NT2/D1 (cell line): ENCODE results near the gene USP17L27.
A peak's percentile ranks its signal among the peaks of the same experiment; 100 is the strongest.
"Not testable (repeated sequence)": the region's sequence is repeated elsewhere in the genome, so short reads cannot be mapped to it uniquely, and the experiment has no call there.

Experiments
- DNase-seq: peaks from one replicate; pipeline ENCODE4 v3.0.0-alpha.2; 2011; ENCODE audit warnings: low read depth, low spot score
- H3K27me3 ChIP-seq: 2 replicates; pipeline ENCODE4 v1.6.0; 2011; ENCODE audit warnings: mild to moderate bottlenecking; ENCODE audit not compliant: insufficient read length, insufficient read depth
- H3K36me3 ChIP-seq: 2 replicates; pipeline ENCODE4 v1.6.1; 2011; ENCODE audit warnings: mild to moderate bottlenecking, low read length, mixed read lengths; ENCODE audit not compliant: insufficient read depth, insufficient read length
- H3K4me1 ChIP-seq: 2 replicates; pipeline ENCODE4 v1.5.1; 2011; ENCODE audit not compliant: insufficient read depth, insufficient read length
- H3K4me3 ChIP-seq: 2 replicates; pipeline ENCODE4 v1.5.1; 2011; ENCODE audit warnings: low read depth; ENCODE audit not compliant: insufficient read length
- H3K9ac ChIP-seq: 2 replicates; pipeline ENCODE4 v1.6.0; 2011; ENCODE audit warnings: low read depth; ENCODE audit not compliant: insufficient read length
- H3K9me3 ChIP-seq: 2 replicates; pipeline ENCODE4 v1.5.1; 2011; ENCODE audit warnings: mild to moderate bottlenecking, low read length; ENCODE audit not compliant: insufficient read depth

USP17L27 gene

GRCh38 chr4:9343848-9344247 lies at the start of gene USP17L27:
Gene USP17L27, plus strand, starts transcription at chr4:9344148. Its CDS starts 0 bp downstream, at chr4:9344148.
- not testable (repeated sequence) for H3K36me3 ChIP-seq

GRCh38 chr4:9324191-9324590 lies 19.8 kb upstream of the USP17L27 start:
- not testable (repeated sequence) for DNase-seq, H3K27me3 ChIP-seq, H3K4me1 ChIP-seq, H3K4me3 ChIP-seq, H3K36me3 ChIP-seq, H3K9ac ChIP-seq, H3K9me3 ChIP-seq

More at GRCh38 chr4:9343848-9344247, at the start of gene USP17L27:
- not testable (repeated sequence) for H3K9ac ChIP-seq, H3K4me3 ChIP-seq, H3K27me3 ChIP-seq, H3K9me3 ChIP-seq, H3K4me1 ChIP-seq, DNase-seq

GRCh38 chr4:9324865-9325264 lies 19.1 kb upstream of the USP17L27 start, which contains the start of gene USP17L24:
Gene USP17L24, plus strand, starts transcription at chr4:9325165. Its CDS starts 0 bp downstream, at chr4:9325165.
- not testable (repeated sequence) for H3K4me1 ChIP-seq, H3K4me3 ChIP-seq, H3K9ac ChIP-seq, H3K27me3 ChIP-seq, H3K9me3 ChIP-seq, H3K36me3 ChIP-seq, DNase-seq

- not testable (repeated sequence) for H3K27me3 ChIP-seq, H3K4me3 ChIP-seq
Measured at GRCh38 chr4:9329611-9330010, 14.3 kb upstream of the USP17L27 start, which contains the start of gene USP17L25. Gene USP17L25, plus strand, starts transcription at chr4:9329911. Its CDS starts 0 bp downstream, at chr4:9329911.

GRCh38 chr4:9334358-9334757 lies 9.6 kb upstream of the USP17L27 start, which contains the start of gene USP17L26:
Gene USP17L26, plus strand, starts transcription at chr4:9334658. Its CDS starts 0 bp downstream, at chr4:9334658.
- not testable (repeated sequence) for H3K9ac ChIP-seq, H3K36me3 ChIP-seq, H3K27me3 ChIP-seq, DNase-seq, H3K4me3 ChIP-seq, H3K9me3 ChIP-seq, H3K4me1 ChIP-seq

More at GRCh38 chr4:9329611-9330010, 14.3 kb upstream of the USP17L27 start, which contains the start of gene USP17L25:
- not testable (repeated sequence) for H3K9me3 ChIP-seq, H3K4me1 ChIP-seq, DNase-seq, H3K36me3 ChIP-seq, H3K9ac ChIP-seq

- not testable (repeated sequence) for H3K27me3 ChIP-seq, H3K4me1 ChIP-seq, DNase-seq, H3K4me3 ChIP-seq, H3K36me3 ChIP-seq, H3K9me3 ChIP-seq, H3K9ac ChIP-seq
Measured at GRCh38 chr4:9339103-9339502, 4.8 kb upstream of the USP17L27 start, which contains the start of gene USP17L5. Gene USP17L5, plus strand, starts transcription at chr4:9339403. Its CDS starts 0 bp downstream, at chr4:9339403.

- H3K9me3 ChIP-seq, H3K36me3 ChIP-seq, H3K4me3 ChIP-seq, H3K27me3 ChIP-seq, DNase-seq, H3K4me1 ChIP-seq, H3K9ac ChIP-seq: not testable (repeated sequence)
Measured at GRCh38 chr4:9348593-9348992, 4.6 kb downstream of the USP17L27 start, which contains the start of gene USP17L28. Gene USP17L28, plus strand, starts transcription at chr4:9348893. Its CDS starts 0 bp downstream, at chr4:9348893.

- H3K9ac ChIP-seq, H3K9me3 ChIP-seq, H3K36me3 ChIP-seq, H3K4me1 ChIP-seq, DNase-seq, H3K27me3 ChIP-seq, H3K4me3 ChIP-seq: not testable (repeated sequence)
Measured at GRCh38 chr4:9350866-9351265, 6.9 kb downstream of the USP17L27 start.

- H3K4me3 ChIP-seq, DNase-seq, H3K36me3 ChIP-seq, H3K9ac ChIP-seq, H3K4me1 ChIP-seq, H3K27me3 ChIP-seq, H3K9me3 ChIP-seq: not testable (repeated sequence)
Measured at GRCh38 chr4:9353338-9353737, 9.4 kb downstream of the USP17L27 start, which contains the start of gene USP17L29. Gene USP17L29, plus strand, starts transcription at chr4:9353638. Its CDS starts 0 bp downstream, at chr4:9353638.

GRCh38 chr4:9362829-9363228 lies 18.9 kb downstream of the USP17L27 start, which contains the start of gene USP17L30:
Gene USP17L30, plus strand, starts transcription at chr4:9363129. Its CDS starts 0 bp downstream, at chr4:9363129.
- H3K4me1 ChIP-seq, H3K4me3 ChIP-seq, H3K36me3 ChIP-seq, H3K9me3 ChIP-seq, DNase-seq, H3K27me3 ChIP-seq, H3K9ac ChIP-seq: not testable (repeated sequence)

- DNase-seq, H3K9me3 ChIP-seq, H3K4me3 ChIP-seq, H3K27me3 ChIP-seq, H3K36me3 ChIP-seq, H3K4me1 ChIP-seq, H3K9ac ChIP-seq: not testable (repeated sequence)
Measured at GRCh38 chr4:9379881-9380280, 35.9 kb downstream of the USP17L27 start.

- peak overlapping the region; percentile 49 for H3K4me3 ChIP-seq
- peak; percentile 9 for DNase-seq
Measured at GRCh38 chr4:9381012-9381534, 37.1 kb downstream of the USP17L27 start.

More at GRCh38 chr4:9381012-9381534, 37.1 kb downstream of the USP17L27 start:
- not testable (repeated sequence) for H3K4me1 ChIP-seq, H3K27me3 ChIP-seq, H3K9me3 ChIP-seq, H3K36me3 ChIP-seq
- H3K9ac ChIP-seq, result peak overlapping the region; percentile 72
